GM04503 (cell line): ENCODE measurements around the gene NLRP8.
"Not testable (repeated sequence)": the region's sequence is repeated elsewhere in the genome, so short reads cannot be mapped to it uniquely, and the experiment has no call there.

Experiments used
- DNase-seq: peaks from one replicate; pipeline ENCODE4 v3.0.0-alpha.2; 2012; ENCODE audit warnings: low read depth

Gene NLRP8

GRCh38 chr19:55947532-55947931 is at the start of gene NLRP8:
NLRP8 (plus strand) TSS chr19:55947832.
- DNase-seq: no peak

GRCh38 chr19:55898911-55899310 is 48.7 kb upstream of the NLRP8 start:
- no peak for DNase-seq

- no peak for DNase-seq
Measured at GRCh38 chr19:55901369-55902079, 46.1 kb upstream of the NLRP8 start.

GRCh38 chr19:55902080-55902751 is 45.4 kb upstream of the NLRP8 start:
- no peak for DNase-seq

GRCh38 chr19:55907286-55907685 is 40.3 kb upstream of the NLRP8 start:
- DNase-seq: no peak

GRCh38 chr19:55907746-55908145 is 39.9 kb upstream of the NLRP8 start:
- DNase-seq: no peak

DNA sequence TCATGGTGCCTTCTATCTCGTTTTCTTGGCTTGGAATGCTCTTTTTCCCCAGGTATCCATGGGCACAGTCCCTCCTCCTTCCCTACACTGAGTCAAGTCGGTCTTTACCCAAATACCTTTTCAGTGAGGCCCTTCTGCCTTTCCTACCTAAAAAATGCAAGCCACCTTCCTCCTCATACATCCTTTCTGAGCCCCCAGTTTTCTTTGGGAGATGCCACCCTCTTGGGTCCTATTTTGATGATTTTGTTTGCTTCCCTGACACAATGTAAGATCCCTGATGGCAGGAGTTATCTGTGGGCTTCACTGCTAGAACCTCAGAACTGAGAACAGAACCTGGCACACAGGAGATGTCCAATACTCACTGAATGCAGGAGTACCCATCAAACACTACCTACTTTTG is 37.8 kb upstream of the NLRP8 start:
- DNase-seq: no peak

DNA sequence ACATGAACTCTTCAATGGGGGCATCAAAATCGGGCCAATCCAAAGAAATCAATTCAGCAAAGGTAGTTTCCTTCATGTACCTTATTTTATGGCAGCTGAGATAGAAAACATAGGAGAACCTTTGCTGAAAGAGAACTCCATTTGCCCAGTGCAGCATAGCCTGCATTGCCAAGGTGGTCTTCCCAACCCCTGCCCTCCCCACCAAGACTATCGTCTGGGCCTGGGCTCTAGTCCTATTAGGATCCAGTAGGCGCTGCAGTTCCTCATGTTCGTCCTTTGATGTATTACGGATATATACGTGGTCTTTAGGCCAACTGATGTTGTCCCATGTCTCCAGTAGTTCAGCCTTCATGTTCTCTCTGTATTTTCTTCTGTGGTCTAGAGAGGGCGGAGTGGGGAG is 34.7 kb upstream of the NLRP8 start:
- no peak for DNase-seq

GRCh38 chr19:55913643-55914268 is 33.9 kb upstream of the NLRP8 start:
- DNase-seq: no peak

GRCh38 chr19:55923556-55923955 is 24.1 kb upstream of the NLRP8 start:
- DNase-seq: no peak

- no peak for DNase-seq
Measured at GRCh38 chr19:55927991-55928390, 19.6 kb upstream of the NLRP8 start.

DNA sequence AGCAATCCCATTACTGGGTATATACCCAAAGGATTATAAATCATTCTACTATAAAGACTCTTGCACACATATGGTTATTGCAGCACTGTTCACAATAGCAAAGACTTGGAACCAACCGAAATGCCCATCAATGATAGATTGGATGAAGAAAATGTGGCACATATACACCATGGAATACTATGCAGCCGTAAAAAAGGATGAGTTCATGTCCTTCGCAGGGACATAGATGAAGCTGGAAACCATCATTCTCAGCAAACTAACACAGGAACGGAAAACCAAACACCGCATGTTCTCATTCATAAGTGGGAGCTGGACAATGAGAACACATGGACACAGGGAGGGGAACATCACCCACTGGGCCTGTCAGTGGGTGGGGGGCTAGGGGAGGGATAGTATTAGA is 18.4 kb upstream of the NLRP8 start:
- DNase-seq: not testable (repeated sequence)

DNA sequence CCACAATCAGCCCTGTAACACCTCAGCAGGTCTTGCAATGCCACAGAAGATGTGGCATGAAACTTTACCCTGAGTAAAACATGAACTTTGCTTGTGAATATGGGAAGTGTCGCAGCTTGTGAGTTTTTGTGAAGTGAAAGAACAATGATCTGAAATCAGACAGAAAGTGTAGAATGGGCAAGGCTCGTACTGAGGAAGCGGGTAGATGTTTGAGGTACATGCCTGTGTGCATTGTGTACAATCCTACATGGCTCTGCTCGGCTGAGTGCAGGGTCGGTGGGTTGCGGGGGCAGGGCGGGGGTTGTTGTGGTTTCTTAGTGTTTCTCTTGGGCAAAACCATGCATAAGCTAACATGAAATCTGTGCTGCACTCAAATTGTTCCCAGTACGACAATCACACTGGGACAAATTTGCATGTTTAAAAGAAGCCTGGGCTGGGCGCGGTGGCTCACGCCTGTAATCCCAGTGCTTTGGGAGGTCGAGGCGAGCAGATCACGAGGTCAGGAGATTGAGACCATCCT is 16.6 kb upstream of the NLRP8 start:
- no peak for DNase-seq

DNA sequence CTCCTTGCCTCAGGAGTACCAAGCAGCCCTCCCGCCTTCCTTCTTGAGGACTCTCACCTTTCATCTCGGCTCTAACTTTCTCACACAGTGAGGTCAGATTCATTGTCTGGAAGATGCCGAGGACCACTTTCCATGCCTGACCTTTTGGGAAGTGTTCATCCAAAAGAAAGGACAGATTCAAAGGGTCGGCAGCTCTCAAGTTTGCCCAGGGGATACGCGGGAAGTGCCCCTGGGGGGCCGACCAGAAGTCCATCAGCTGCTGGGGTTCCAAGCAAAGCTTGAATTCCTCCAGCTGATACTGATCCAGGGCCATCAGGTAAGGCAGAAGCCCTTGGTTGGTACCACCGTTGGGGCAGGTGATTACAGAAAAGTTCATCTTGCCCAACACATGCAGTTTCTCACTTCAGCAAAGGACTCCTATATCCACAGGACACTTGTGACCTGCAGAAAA is 15.7 kb upstream of the NLRP8 start, which contains the start of gene NLRP13:
Gene NLRP13, minus strand, starts transcription at position 401 of the 451 bp plus-strand sequence. Its CDS starts 25 bp downstream, at position 376.
- DNase-seq: no peak

- DNase-seq: no peak
Measured at GRCh38 chr19:55935206-55935605, 12.4 kb upstream of the NLRP8 start.

DNA sequence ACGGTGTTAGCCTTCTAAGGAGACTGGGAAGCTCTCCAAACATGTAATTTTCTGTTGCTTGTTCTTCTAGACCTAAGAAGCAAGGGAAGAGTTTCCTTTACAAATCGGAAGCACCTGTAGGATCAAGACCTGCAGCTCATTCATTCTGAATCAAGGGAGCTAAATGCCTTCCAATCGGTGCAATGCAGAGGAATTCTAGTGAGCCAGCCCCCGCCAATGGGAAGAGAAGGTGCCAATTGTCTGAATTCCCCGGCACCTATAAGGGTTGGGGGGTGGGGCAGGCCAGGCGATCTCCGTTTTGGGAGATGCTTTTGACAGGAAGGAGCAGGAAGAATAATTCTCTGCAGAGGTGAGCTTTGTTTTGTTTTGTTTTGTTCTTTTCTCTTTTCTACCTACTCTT is 8.4 kb upstream of the NLRP8 start:
- DNase-seq: no peak

DNA sequence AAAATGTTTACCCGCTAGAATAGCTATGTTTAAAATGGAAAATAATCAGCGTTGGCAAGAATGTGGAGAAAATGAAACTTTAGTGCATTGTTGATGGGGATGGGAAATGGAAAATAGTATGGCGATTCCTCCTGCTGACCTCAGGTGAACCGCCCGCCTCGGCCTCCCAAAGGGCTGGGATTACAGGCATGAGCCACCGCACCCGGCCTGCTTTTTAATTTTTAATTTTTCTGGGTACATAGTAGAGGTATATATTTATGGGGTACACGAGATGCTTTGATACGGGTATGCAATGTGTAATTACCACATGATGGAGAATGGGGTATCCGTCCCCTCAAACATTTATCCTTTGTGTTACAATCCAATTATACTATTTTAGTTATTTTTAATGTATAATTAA is 7.3 kb upstream of the NLRP8 start:
- no peak for DNase-seq

DNA sequence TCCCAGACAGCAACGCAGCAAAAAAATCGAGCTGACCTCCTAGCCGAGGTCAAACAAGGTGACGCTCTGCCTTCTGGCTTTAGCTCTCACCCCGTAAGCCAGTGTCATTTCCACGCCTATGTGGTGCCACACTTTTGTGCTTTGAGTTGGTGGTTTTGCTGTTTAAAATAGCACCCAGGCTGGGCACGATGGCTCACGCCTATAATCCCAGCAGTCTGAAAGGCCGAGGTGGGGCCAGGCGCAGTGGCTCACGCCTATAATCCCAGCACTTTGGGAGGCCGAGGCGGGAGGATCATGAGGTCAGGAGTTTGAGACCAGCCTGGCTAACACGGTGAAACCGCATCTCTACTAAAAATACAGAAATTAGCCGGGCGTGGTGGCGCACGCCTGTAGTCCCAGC is 2.9 kb downstream of the NLRP8 start:
- not testable (repeated sequence) for DNase-seq

GRCh38 chr19:55956431-55956830 is 8.8 kb downstream of the NLRP8 start:
- no peak for DNase-seq

DNA sequence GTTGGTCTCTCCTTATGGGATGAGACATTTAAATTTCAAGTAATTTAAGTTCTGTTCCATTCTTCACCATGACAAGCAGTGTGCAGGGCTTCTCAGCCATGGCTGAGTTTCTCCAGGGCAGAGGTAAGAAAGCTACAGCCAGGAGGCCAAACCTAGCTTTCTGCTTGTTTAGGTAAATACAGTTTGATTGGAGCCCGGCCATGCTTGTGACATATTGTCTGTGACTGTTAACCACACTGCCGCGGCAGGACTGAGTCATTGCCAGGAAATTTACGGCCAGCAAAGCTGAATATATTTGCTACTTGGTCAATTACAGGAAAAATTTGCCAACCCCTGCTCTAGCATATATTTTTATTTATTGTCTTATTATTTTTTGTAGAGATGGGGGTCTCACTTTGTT is 10.7 kb downstream of the NLRP8 start:
- no peak for DNase-seq

GRCh38 chr19:55959996-55960675 is 12.5 kb downstream of the NLRP8 start:
- DNase-seq: no peak

DNA sequence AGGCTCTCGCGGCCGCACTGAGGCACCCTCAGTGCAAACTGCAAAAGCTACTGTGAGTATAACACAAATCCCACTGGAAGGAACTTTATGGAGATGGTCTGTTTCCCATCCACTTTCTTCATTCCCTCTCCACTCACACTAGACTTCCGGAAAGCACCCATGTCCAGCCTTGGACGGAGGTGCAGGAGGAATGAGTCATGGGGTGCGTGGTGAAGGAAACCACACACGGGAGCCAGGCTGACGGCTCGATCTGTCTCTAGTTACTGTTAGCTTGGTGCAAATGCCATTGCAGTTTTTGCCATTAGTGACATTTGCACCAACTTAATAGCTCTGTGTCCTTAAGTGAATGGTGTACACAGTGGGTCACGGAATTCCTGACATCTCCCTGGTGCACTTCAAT is 14.6 kb downstream of the NLRP8 start:
- no peak for DNase-seq
